Measurements from ENCODE around the gene ZBTB16.

The ZBTB16 gene

GRCh38 chr11:114063829-114064201 lies 4.3 kb downstream of the ZBTB16 start:
- no peak for DNase-seq (ENCODE audit: low spot score)

- DNase-seq (ENCODE audit: low spot score): no peak
Observed at GRCh38 chr11:114064216-114064615, 4.7 kb downstream of the ZBTB16 start.

GRCh38 chr11:114065094-114065493 lies 5.6 kb downstream of the ZBTB16 start:
- no peak for DNase-seq (ENCODE audit: low spot score)

- DNase-seq (ENCODE audit: low spot score): no peak
Observed at GRCh38 chr11:114066046-114066648, 6.6 kb downstream of the ZBTB16 start.

GRCh38 chr11:114068327-114068726 lies 8.8 kb downstream of the ZBTB16 start:
- no peak for DNase-seq (ENCODE audit: low spot score)

GRCh38 chr11:114070464-114071139 lies 11.1 kb downstream of the ZBTB16 start:
- DNase-seq (ENCODE audit: low spot score): no peak

GRCh38 chr11:114073007-114073827 lies 13.7 kb downstream of the ZBTB16 start:
- DNase-seq (ENCODE audit: low spot score): no peak

GRCh38 chr11:114073828-114074381 lies 14.4 kb downstream of the ZBTB16 start:
- no peak for DNase-seq (ENCODE audit: low spot score)

- no peak for DNase-seq (ENCODE audit: low spot score)
Observed at GRCh38 chr11:114074546-114075343, 15.2 kb downstream of the ZBTB16 start.

GRCh38 chr11:114075344-114075610 lies 15.8 kb downstream of the ZBTB16 start:
- no peak for DNase-seq (ENCODE audit: low spot score)

- DNase-seq (ENCODE audit: low spot score): peak; percentile 36
Observed at GRCh38 chr11:114075891-114076441, 16.5 kb downstream of the ZBTB16 start.

- DNase-seq (ENCODE audit: low spot score): no peak
Observed at GRCh38 chr11:114076921-114077331, 17.4 kb downstream of the ZBTB16 start.

- DNase-seq (ENCODE audit: low spot score): no peak
Observed at GRCh38 chr11:114077482-114078305, 18.2 kb downstream of the ZBTB16 start.

- DNase-seq (ENCODE audit: low spot score): no peak
Observed at GRCh38 chr11:114078423-114078822, 18.9 kb downstream of the ZBTB16 start.

GRCh38 chr11:114079511-114080065 lies 20.1 kb downstream of the ZBTB16 start:
- DNase-seq (ENCODE audit: low spot score): no peak

- no peak for DNase-seq (ENCODE audit: low spot score)
Observed at GRCh38 chr11:114080219-114080618, 20.7 kb downstream of the ZBTB16 start.

- DNase-seq (ENCODE audit: low spot score): no peak
Observed at GRCh38 chr11:114080769-114081168, 21.3 kb downstream of the ZBTB16 start.

- DNase-seq (ENCODE audit: low spot score): no peak
Observed at GRCh38 chr11:114081641-114082414, 22.3 kb downstream of the ZBTB16 start.

GRCh38 chr11:114082415-114082748 lies 22.9 kb downstream of the ZBTB16 start:
- no peak for DNase-seq (ENCODE audit: low spot score)

GRCh38 chr11:114082767-114083181 lies 23.3 kb downstream of the ZBTB16 start:
- no peak for DNase-seq (ENCODE audit: low spot score)
